ENCODE data around the gene RGR. TPM values are rescaled to one million over a fixed set of nuclear protein-coding genes. Genes with fewer than 3 reads are reported as not detected.

Gene RGR
- polyA plus RNA-seq, 1 donor (not counting 4 experiments of a cell fraction or from before 2014, with no cell fraction given), result not detected

- no peak for DNase-seq (ENCODE audit: low read depth, low spot score)
- Histone ChIP-seq H3K4me1 (ENCODE audit: control insufficient read depth, extremely low read depth, insufficient read depth, low read length) (no peaks in the 10 kb centered on the region), H4K20me1 (ENCODE audit: control insufficient read depth, extremely low read depth, insufficient read depth, low read length) (no peaks in the 10 kb centered on the region), H3K79me2 (ENCODE audit: control insufficient read depth, insufficient read depth, low read length) (no peaks in the 10 kb centered on the region), H3K9ac (ENCODE audit: control insufficient read depth, extremely low read depth, insufficient read depth, low read length) (no peak overlapping the region), H3K27ac (ENCODE audit: control insufficient read depth, insufficient read depth, low read length) (no peak overlapping the region), H3K27me3 (ENCODE audit: control insufficient read depth, extremely low read depth, insufficient read depth, low read length) (no peaks in the 10 kb centered on the region), H3K9me1 (ENCODE audit: control insufficient read depth, extremely low read depth, insufficient read depth, low read length) (no peaks in the 10 kb centered on the region), H2AFZ (ENCODE audit: control insufficient read depth, low read length) (no peak overlapping the region), H3K4me3 (ENCODE audit: control insufficient read depth in 2 of 3, extremely low read depth in 1 of 3, insufficient read depth in 2 of 3, low read depth in 1 of 3, low read length in 3 of 3) (no peak overlapping the region), H3K36me3 (ENCODE audit: control insufficient read depth in 2 of 2, extremely low read depth in 1 of 2, insufficient read depth in 2 of 2, low read length in 2 of 2) (no peaks in the 10 kb centered on the region), H3K9me3 (ENCODE audit: control insufficient read depth, low read depth, low read length) (no peaks in the 10 kb centered on the region), H3K4me2 (ENCODE audit: control insufficient read depth, extremely low read depth, insufficient read depth, low read depth, low read length) (no peak overlapping the region)
- dilution Hi-C loops (cut with MboI; ENCODE audit: extremely low pct_ligation_motif_present, low sequenced_read_pairs), result no loop called here
- FAIRE-seq, result no peak
- TF ChIP-seq CTCF (optimal IDR thresholded peaks at IDR 0.05 in 1 of 3, IDR thresholded peaks at IDR 0.05 in 1 of 3, conservative IDR thresholded peaks at IDR 0.05 in 1 of 3; ENCODE audit: extremely low read depth in 1 of 3, insufficient read depth in 2 of 3, low read length in 3 of 3) (no peak), EZH2 (IDR thresholded peaks at IDR 0.05; ENCODE audit: low read length) (no peak)
These were observed 10.9 kb upstream of the RGR start for GRCh38 chr10:84233940-84234339.

- no peak overlapping the region for H3K4me2 ChIP-seq (ENCODE audit: control insufficient read depth, extremely low read depth, insufficient read depth, low read depth, low read length)
- no peak for DNase-seq (ENCODE audit: low read depth, low spot score)
- H3K9ac ChIP-seq (ENCODE audit: control insufficient read depth, extremely low read depth, insufficient read depth, low read length), result no peak overlapping the region
- dilution Hi-C loops (cut with MboI; ENCODE audit: extremely low pct_ligation_motif_present, low sequenced_read_pairs), result no loop called here
- no peaks in the 10 kb centered on the region for H4K20me1 ChIP-seq (ENCODE audit: control insufficient read depth, extremely low read depth, insufficient read depth, low read length)
- no peaks in the 10 kb centered on the region for H3K9me3 ChIP-seq (ENCODE audit: control insufficient read depth, low read depth, low read length)
- FAIRE-seq, result no peak
- no peaks in the 10 kb centered on the region for H3K36me3 ChIP-seq (ENCODE audit: control insufficient read depth in 2 of 2, extremely low read depth in 1 of 2, insufficient read depth in 2 of 2, low read length in 2 of 2)
- H3K27ac ChIP-seq (ENCODE audit: control insufficient read depth, insufficient read depth, low read length), result no peak overlapping the region
- no peaks in the 10 kb centered on the region for H3K79me2 ChIP-seq (ENCODE audit: control insufficient read depth, insufficient read depth, low read length)
- TF ChIP-seq EZH2 (IDR thresholded peaks at IDR 0.05; ENCODE audit: low read length), result no peak
- TF ChIP-seq CTCF (optimal IDR thresholded peaks at IDR 0.05 in 1 of 3, IDR thresholded peaks at IDR 0.05 in 1 of 3, conservative IDR thresholded peaks at IDR 0.05 in 1 of 3; ENCODE audit: extremely low read depth in 1 of 3, insufficient read depth in 2 of 3, low read length in 3 of 3), result no peak
- H2AFZ ChIP-seq (ENCODE audit: control insufficient read depth, low read length), result no peak overlapping the region
- H3K9me1 ChIP-seq (ENCODE audit: control insufficient read depth, extremely low read depth, insufficient read depth, low read length), result no peaks in the 10 kb centered on the region
- no peaks in the 10 kb centered on the region for H3K4me1 ChIP-seq (ENCODE audit: control insufficient read depth, extremely low read depth, insufficient read depth, low read length)
- H3K4me3 ChIP-seq (ENCODE audit: control insufficient read depth in 2 of 3, extremely low read depth in 1 of 3, insufficient read depth in 2 of 3, low read depth in 1 of 3, low read length in 3 of 3), result no peak overlapping the region
- no peaks in the 10 kb centered on the region for H3K27me3 ChIP-seq (ENCODE audit: control insufficient read depth, extremely low read depth, insufficient read depth, low read length)
These were observed 10.4 kb upstream of the RGR start for GRCh38 chr10:84234479-84234878.

All from keratinocyte (primary cell).